ENCODE data around the gene FBXO31.
"Not testable (repeated sequence)": the region's sequence is repeated elsewhere in the genome, so short reads cannot be mapped to it uniquely, and the experiment has no call there.

FBXO31 gene

GRCh38 chr16:87340198-87340597 lies 43.4 kb downstream of the FBXO31 start:
- no peak for DNase-seq

GRCh38 chr16:87339724-87340105 lies 43.9 kb downstream of the FBXO31 start:
- DNase-seq: not testable (repeated sequence)

- no peak for DNase-seq
Measured at GRCh38 chr16:87339086-87339723, 44.4 kb downstream of the FBXO31 start.

- no peak for DNase-seq
Measured at GRCh38 chr16:87338155-87338765, 45.3 kb downstream of the FBXO31 start.

- DNase-seq: no peak
Measured at GRCh38 chr16:87337262-87337771, 46.3 kb downstream of the FBXO31 start.

GRCh38 chr16:87336434-87337240 lies 46.9 kb downstream of the FBXO31 start:
- DNase-seq: no peak

- no peak for DNase-seq
Measured at GRCh38 chr16:87335625-87336433, 47.7 kb downstream of the FBXO31 start.

- no peak for DNase-seq
Measured at GRCh38 chr16:87334651-87335624, 48.6 kb downstream of the FBXO31 start.

GRCh38 chr16:87333581-87334331 lies 49.8 kb downstream of the FBXO31 start:
- DNase-seq: peak; percentile 26

GRCh38 chr16:87333101-87333500 lies 50.5 kb downstream of the FBXO31 start:
- DNase-seq: no peak

- DNase-seq: no peak
Measured at GRCh38 chr16:87332150-87332549, 51.4 kb downstream of the FBXO31 start.

GRCh38 chr16:87331241-87331801 lies 52.3 kb downstream of the FBXO31 start:
- DNase-seq: peak; percentile 27

- peak; percentile 31 for DNase-seq
Measured at GRCh38 chr16:87330646-87331045, 52.9 kb downstream of the FBXO31 start.

- peak; percentile 28 for DNase-seq
Measured at GRCh38 chr16:87330257-87330624, 53.3 kb downstream of the FBXO31 start.

- DNase-seq: peak; percentile 17
Measured at GRCh38 chr16:87329436-87330256, 53.9 kb downstream of the FBXO31 start.

- no peak for DNase-seq
Measured at GRCh38 chr16:87328846-87329245, 54.7 kb downstream of the FBXO31 start.

GRCh38 chr16:87327798-87328495 lies 55.6 kb downstream of the FBXO31 start:
- DNase-seq: peak; percentile 31

- no peak for DNase-seq
Measured at GRCh38 chr16:87326151-87326571, 57.4 kb downstream of the FBXO31 start.

- peak; percentile 29 for DNase-seq
Measured at GRCh38 chr16:87325423-87325858, 58.1 kb downstream of the FBXO31 start.

Measured in 8988T (cell line).